HG03354 (cell line): ENCODE data around the gene SCYGR7.
"Not testable (repeated sequence)": the region's sequence is repeated elsewhere in the genome, so short reads cannot be mapped to it uniquely, and the experiment has no call there.

ENCODE experiments used
- ATAC-seq: cut with Tn5 transposase; IDR thresholded peaks from one replicate; pipeline ENCODE4 v1.9.1; 2021; ENCODE audit warnings: mild to moderate bottlenecking; ENCODE audit not compliant: unreplicated experiment, poor library complexity, severe bottlenecking

The SCYGR7 gene

GRCh38 chr2:227748079-227748478, 19.9 kb downstream of the SCYGR7 start:
- no peak for ATAC-seq

GRCh38 chr2:227756261-227756660, 28.1 kb downstream of the SCYGR7 start:
- ATAC-seq = not testable (repeated sequence)

DNA sequence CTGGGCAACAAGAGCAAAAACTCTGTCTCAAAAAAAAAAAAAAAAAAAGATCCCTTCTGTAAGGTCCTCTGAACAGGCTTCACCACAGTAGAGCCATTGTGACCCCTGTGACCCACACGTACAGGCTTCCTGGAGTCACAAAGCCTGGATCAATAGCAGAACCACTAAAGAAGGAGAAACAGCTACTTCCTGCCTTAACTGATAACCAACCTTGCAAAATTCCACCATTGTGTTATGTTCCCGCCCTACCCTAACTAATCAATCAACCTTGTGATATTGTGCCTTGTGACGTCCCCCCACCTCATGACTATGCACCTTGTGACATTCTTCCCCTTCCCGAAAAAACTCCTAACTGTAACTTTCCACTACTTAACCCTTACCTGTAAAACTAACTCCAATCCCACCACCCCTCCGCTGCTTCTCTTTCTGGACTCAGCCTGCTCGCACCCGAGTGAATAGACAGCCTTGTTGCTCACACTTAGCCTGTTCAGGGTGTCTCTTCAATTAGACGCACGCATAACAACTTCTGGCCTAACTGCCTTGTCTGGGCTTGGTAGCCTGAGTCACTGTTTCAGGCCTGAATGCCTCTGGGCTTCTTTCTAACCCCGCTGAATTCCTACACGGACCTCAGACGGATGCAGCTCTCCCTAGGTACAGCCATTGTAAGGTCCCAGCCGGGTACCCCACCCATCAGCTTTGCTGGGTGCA, 31.4 kb downstream of the SCYGR7 start:
- ATAC-seq = no peak

DNA sequence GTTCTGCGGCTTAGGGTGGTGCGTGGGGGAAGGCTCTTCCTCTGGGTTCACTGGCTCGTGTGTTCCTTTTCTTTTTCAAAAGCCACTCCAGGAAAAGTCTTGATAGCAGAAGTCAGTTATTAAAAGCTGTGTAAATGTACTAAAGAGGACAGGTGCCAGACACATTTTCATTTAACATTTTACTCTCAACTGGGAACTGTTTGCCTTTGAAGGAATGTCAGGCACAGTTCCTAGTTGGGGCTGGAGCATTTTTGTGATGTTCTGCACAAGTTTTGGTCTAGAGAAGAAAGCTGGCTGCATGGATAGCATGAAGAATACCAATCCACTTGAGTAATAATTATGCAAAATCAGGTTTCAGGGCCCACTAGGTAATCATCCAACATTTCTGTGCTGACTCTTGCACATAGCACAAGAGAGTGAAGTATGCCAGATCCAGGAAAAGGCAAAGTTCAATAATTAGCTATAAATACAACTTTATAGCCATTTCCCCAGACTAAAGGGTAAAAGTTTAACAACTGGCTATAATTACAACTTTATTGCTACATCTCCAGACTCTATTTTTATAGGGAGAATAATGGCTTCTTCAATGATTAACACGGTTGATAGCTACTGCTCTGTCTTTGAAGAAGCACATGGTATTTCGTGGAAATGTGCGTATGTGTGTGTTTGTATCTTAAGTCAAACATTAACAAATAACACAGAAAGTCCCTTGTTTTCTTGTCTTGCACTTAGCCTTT, 33.8 kb downstream of the SCYGR7 start:
- no peak for ATAC-seq

DNA sequence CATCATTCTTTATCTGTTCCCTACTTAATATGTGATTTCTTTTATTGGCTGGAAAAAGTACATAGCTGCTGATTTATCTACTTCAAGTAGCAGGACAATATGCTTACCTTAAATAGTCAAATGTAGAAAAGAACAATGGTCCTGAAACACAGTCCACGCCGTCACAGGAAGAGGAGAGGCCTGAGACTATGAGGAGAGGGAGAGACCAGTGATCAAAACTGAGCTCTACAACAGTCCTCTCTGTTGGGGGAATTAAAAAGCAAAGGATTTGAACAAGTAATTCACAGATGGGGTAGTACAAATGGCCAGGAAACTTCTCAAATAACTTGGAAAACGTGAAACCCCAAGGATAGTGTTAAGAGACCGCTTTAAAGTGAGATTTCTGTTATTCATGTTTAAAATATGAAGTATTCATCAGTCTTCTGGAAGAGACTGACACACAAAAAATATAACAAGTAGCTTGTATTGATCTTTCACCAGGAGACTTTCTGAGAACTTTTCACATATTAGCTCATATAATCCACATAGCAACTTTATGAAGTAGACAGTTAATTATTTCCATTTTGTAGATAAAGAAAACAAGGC, 37.7 kb downstream of the SCYGR7 start:
- peak; percentile 11 for ATAC-seq

GRCh38 chr2:227766373-227766883, 38.3 kb downstream of the SCYGR7 start:
- peak; percentile 99 for ATAC-seq

- no peak for ATAC-seq
Observed at GRCh38 chr2:227767830-227768229, 39.7 kb downstream of the SCYGR7 start.

- no peak for ATAC-seq
Observed at GRCh38 chr2:227772197-227772661, 44.1 kb downstream of the SCYGR7 start.

- ATAC-seq = no peak
Observed at GRCh38 chr2:227772932-227773331, 44.8 kb downstream of the SCYGR7 start.

DNA sequence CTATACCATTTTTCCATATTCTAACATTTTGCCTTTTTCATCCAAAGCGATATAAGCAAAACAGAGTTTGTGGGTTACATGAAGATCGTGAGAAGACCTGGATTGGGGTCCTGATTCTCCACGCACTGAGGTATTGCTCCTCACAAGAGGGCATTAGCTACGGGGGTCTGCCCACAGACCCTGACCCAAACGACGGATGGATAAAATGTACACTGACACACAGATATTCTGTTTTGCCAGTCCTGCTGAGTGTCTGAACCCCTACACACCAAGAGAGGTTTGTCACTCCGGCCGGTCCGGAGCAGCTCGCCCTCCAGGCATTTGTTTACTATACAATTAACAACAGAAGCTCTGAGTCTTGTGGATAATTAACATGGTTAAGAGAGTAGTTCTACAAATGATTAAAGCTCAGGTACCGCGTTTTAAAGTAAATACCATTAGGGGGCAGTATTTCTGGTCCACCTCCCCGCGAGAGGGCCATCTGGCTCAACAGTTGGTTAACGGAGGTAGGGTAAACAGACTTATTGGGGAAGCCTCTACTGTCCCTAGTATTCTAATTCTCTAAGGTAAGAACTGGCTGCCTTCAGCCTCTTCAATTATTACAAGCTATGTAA, 46.0 kb downstream of the SCYGR7 start:
- no peak for ATAC-seq

- ATAC-seq = no peak
Observed at GRCh38 chr2:227774895-227775842, 47.0 kb downstream of the SCYGR7 start.
